ENCODE results near the gene GPN2.

GPN2 gene

DNA sequence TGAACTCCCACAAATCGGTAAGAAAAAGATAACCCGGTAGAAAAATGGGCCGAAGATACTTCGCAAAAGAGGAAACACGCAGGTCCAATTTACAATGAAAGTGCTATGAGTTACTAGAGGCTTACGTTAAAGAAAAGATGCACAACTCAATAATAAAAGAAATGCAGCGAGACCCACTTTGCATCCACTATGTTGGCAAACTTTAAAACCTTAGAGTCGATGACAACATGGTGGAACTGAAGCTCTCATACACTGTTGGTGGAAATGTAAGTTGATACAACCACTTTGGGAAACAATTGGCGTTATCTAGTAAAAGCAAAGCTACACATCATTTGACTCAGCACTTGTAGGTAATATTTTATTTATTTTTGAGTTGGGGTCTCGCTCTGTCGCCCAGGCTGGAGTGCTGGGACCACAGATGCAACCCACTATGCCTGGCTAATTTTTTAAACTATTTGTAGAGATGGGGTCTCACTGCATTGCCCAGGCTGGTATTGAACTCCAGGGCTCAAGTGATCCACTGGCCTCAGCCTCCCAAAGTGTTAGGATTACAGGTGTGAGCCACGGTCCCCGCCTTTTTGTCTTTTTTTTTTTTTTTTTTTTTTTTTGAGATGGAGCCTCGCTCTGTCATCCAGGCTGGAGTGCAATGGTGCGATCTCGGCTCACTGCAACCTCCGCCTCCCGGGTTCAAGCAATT, 10.9 kb upstream of the GPN2 start:
- TF ChIP-seq, protein P1, sequence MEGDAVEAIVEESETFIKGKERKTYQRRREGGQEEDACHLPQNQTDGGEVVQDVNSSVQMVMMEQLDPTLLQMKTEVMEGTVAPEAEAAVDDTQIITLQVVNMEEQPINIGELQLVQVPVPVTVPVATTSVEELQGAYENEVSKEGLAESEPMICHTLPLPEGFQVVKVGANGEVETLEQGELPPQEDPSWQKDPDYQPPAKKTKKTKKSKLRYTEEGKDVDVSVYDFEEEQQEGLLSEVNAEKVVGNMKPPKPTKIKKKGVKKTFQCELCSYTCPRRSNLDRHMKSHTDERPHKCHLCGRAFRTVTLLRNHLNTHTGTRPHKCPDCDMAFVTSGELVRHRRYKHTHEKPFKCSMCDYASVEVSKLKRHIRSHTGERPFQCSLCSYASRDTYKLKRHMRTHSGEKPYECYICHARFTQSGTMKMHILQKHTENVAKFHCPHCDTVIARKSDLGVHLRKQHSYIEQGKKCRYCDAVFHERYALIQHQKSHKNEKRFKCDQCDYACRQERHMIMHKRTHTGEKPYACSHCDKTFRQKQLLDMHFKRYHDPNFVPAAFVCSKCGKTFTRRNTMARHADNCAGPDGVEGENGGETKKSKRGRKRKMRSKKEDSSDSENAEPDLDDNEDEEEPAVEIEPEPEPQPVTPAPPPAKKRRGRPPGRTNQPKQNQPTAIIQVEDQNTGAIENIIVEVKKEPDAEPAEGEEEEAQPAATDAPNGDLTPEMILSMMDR (IDR thresholded peaks at IDR 0.05; ENCODE audit: borderline replicate concordance, insufficient read depth, low read depth, low read length), result no peak

DNA sequence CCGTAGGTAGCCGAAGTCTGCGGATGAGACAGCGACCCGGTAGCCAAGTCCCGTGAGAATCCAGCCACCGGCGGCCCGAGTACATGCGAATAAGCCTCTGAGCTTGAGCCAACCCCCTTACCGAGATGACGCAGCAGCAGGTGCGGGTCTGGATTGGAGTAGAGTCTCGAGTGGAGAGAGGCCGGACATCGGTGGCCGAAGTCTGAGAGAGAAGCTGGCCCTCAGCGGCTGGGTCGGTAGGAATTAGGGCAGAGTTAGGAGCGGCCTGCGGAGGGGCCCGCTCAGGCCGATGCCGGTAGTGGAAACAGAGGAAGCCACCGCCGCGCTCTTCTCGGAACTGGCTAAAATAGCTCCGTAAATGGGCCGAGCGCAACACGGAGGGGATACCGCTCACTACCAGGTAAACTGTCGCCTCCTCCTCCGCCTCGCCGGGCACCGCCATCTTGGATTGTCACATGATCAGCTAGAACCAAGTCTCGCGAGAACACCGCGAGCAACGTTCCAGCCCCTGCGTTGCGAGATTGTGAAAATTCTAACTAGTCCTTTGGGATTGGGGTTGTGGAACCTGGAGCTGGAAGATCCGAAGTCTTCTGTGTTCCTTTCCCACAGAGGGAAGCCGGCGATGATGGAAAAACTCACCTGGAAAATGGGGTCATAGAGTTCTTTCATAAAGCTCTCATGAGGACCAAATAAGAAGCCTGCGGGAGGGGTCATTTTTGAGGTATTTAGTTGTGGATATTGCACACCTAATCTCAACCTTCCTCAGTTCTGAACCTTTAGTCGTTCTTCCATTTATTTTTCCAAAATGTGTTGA, 10.1 kb upstream of the GPN2 start, which contains the start of gene GPATCH3:
GPATCH3 (minus strand) TSS at position 467 of the 814 bp plus-strand sequence; CDS start at position 442, 25 bp downstream.
- TF ChIP-seq, protein P1 (IDR thresholded peaks at IDR 0.05; ENCODE audit: borderline replicate concordance, insufficient read depth, low read depth, low read length), result no peak
- peak within 1 kb of the TSS; percentile 78 for H3K4me3 ChIP-seq (ENCODE audit: low read depth, low read length)

More for the DNA sequence above, 10.9 kb upstream of the GPN2 start:
- H3K4me3 ChIP-seq (ENCODE audit: low read depth, low read length), result peak overlapping the region; percentile 78

DNA sequence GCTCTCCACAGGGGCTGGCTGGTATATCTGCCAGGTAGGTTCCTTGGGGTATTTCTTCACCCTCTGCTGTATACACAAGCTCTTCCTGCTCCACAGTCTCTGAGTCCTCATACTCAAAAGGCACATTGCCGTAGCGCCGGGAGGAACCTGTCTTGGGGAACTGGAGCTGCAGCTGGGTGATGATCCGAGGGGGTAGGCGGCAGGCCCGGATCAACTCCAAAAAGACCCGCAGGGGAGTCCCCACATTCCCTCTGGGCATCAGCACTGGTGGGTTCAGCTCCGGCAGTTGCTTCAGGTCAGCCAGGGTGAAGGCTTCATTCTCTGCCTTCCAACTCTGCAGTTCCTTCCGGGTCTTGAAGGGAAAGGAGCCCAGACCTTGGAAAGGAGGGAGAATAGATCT, 7.3 kb upstream of the GPN2 start:
- TF ChIP-seq, protein P1 (IDR thresholded peaks at IDR 0.05; ENCODE audit: borderline replicate concordance, insufficient read depth, low read depth, low read length), result no peak
- H3K4me3 ChIP-seq (ENCODE audit: low read depth, low read length), result no peak overlapping the region

DNA sequence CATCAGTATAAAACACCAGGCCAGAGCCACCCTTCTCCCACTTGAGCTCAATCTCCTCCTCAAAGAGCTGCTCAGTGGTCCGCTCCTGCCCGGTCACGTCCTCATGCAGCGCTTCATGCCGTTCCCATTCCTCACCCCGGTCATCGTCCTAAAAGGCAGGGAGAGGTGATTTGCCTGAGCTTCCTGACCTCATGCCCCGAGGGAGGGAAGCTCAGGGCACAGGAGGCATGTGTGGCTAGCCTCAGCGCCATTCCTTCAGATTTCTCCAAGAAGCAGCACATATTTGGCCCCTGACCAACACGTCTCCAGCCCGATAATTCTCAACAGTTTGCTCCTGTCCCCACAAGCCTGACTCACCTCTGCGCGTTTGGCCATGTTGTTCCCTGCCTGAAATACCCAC, 4.2 kb upstream of the GPN2 start:
- TF ChIP-seq, protein P1 (IDR thresholded peaks at IDR 0.05; ENCODE audit: borderline replicate concordance, insufficient read depth, low read depth, low read length), result no peak
- H3K4me3 ChIP-seq (ENCODE audit: low read depth, low read length), result no peak overlapping the region

DNA sequence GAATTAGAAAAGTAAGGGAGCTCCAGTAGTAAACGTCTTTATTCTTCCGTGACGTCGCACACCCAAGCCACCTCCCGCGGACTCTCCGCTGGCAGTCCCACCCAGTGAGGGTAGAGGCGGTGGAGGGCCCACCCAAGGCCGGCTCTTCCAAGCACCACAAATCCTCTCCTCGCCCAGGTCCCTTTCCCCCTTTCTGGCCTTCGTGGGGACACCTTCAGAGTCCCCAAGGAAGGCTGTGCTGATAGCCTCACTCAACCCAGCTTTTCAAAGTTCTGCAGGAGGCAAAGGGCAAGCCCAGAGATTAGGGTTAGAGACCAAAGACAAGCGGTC, 349 bp upstream of the GPN2 start:
- H3K4me3 ChIP-seq (ENCODE audit: low read depth, low read length), result peak overlapping the region; percentile 81
- TF ChIP-seq, protein P1 (IDR thresholded peaks at IDR 0.05; ENCODE audit: borderline replicate concordance, insufficient read depth, low read depth, low read length), result no peak

DNA sequence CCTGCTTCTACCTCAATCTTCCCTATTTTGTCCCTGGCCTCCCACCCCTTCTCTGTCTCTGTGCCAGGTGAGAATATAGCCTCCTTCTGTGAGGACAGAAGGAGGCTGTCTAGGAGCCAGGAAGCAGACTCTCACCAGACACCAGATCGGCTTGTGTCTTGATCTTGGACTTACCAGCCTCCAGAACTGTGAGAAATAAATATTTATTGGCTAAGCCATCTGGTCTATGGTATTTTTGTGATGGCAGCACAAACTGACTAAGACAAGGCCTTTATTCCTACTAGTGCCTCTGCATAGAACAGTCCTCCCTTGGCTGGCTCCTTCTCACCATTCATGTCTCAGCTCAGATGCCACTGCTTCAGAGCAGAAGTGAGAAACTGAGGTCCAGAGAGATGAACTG, 1.9 kb downstream of the GPN2 start:
- TF ChIP-seq, protein P1 (IDR thresholded peaks at IDR 0.05; ENCODE audit: borderline replicate concordance, insufficient read depth, low read depth, low read length), result no peak
- H3K4me3 ChIP-seq (ENCODE audit: low read depth, low read length), result no peak overlapping the region

Data from GM12875 (cell line).